NCI-H460 (cell line): ENCODE data around the gene DNMT3A. TPM values are rescaled to one million over a fixed set of nuclear protein-coding genes. Genes with fewer than 3 reads are reported as not detected.
"Not testable (repeated sequence)": the region's sequence is repeated elsewhere in the genome, so short reads cannot be mapped to it uniquely, and the experiment has no call there.

Source experiments
- DNase-seq: peaks from one replicate; pipeline ENCODE4 v3.0.0-alpha.2; 2016; ENCODE audit warnings: low read depth; ENCODE audit errors: extremely low read depth
- total RNA-seq: library from RNA; depleted of rRNA; stranded (reverse); fragments of >200 nt; shearing (Covaris generic); gene quantifications from 2 replicates; pipeline ENCODE4 v1.2.3, GENCODE V29; 2014

The DNMT3A gene
- total RNA-seq, 1 experiment from 2014 or later, result 4.9 TPM

- DNase-seq, result no peak
Measured at GRCh38 chr2:25290811-25291495, 50.8 kb downstream of the DNMT3A start.

GRCh38 chr2:25286723-25287483 lies 54.8 kb downstream of the DNMT3A start:
- no peak for DNase-seq

DNA sequence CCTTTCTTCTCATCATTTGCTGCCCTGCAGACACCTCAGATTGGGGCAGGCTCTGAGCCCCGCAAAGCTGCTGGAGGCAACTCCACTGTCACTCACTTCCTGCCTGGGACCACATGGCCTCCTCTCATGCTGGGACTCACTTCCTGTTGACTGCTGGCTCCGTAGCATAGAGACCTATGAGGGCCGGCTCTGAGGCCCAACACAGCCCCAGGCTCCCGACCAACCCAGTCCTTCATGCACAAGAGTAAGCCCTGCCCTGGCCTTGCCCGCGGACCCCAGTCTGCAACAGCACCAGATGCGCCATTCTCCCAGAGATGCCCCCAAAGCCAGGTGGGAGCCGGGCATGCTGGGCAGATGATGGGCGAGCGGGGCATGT lies 55.7 kb downstream of the DNMT3A start:
- DNase-seq, result no peak

- no peak for DNase-seq
Measured at GRCh38 chr2:25285265-25286024, 56.3 kb downstream of the DNMT3A start.

DNA sequence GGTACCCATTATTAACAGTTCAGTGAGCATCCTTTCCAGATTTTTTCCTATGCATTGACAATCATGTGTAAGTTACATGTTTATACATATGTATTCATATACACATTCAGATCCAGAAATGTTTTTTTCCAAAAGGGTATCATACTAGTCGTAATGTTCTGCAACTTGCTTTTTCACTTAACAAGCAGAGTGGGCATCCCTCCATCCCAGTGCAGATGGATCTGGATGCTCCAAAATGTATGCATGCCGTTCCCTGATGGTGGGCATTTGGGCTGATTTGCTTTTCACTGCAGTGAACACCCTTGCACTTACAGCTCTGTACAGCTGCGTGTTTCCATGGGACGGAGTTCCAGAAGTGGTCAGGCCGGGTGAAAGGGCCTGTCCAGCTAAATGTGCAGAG lies 57.0 kb downstream of the DNMT3A start:
- DNase-seq, result no peak

GRCh38 chr2:25283921-25284320 lies 57.8 kb downstream of the DNMT3A start:
- DNase-seq, result no peak

- no peak for DNase-seq
Measured at GRCh38 chr2:25281941-25282340, 59.8 kb downstream of the DNMT3A start.

- DNase-seq, result no peak
Measured at GRCh38 chr2:25281522-25281921, 60.2 kb downstream of the DNMT3A start.

GRCh38 chr2:25280051-25280687 lies 61.6 kb downstream of the DNMT3A start:
- DNase-seq, result no peak

- DNase-seq, result no peak
Measured at GRCh38 chr2:25279091-25279651, 62.6 kb downstream of the DNMT3A start.

DNA sequence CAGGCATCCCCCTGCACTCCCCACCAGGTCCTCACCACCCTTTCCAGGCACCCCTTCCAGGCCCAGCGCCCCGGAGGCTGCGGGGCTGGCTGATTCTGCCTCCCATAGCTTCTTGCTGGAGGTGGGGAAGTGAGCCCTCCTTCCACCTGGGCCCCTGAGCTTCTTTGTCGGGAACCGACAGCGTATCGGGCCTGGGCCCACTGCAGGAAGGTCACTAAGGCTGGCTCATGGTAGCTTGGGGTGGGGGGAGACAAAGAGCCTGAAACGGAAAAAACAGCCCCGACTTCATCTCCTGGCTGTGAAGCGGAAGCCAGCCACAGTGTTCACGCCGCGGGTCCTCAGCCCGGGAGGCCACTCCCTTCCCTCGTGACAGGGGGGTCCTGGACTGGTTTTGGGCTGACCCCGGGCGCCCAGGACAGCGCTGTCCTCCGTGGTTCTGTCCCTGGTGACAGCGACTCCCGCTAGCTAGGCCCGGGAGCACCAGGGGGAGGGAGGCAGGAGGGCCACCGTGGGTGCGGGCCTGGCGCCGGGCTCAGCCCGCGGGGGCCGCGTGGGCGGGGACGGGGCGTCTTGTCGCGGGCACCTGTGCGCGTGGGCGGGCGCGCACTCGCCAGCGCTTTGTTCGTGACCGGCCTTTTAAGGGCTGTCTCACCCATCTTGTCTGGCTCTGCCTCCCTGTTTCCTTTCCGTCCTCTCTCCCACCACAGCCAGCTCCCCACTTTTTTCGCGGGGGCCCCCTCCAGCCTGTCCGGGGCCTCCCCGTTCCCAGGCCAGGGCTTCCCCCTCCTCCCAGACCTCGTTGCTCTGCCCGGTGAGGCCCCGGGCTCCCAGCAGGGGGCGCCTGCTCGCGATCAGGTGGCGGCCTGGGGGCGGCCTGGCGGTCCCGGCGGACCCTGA lies 64.9 kb downstream of the DNMT3A start:
- DNase-seq, result no peak

DNA sequence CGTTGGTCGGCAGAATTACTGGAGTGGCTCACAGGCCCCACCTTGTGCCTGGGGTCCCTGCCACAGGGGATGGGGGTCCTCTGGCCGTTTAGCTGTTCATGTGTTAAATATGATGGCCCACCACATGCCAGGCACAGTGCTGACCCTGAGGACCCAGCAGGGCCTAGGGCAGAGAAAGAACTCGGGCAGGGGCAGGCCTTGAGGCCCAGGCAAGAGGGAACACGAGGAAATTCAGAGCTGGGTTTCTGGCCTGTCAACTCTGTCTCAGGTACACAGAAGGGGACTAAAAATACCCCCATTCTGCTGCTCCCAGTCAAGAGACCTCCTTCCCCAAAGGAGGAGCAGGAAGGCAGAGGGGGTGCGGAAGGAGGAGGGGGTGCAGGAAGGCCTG lies 66.2 kb downstream of the DNMT3A start:
- no peak for DNase-seq

- no peak for DNase-seq
Measured at GRCh38 chr2:25274868-25275574, 66.7 kb downstream of the DNMT3A start.

DNA sequence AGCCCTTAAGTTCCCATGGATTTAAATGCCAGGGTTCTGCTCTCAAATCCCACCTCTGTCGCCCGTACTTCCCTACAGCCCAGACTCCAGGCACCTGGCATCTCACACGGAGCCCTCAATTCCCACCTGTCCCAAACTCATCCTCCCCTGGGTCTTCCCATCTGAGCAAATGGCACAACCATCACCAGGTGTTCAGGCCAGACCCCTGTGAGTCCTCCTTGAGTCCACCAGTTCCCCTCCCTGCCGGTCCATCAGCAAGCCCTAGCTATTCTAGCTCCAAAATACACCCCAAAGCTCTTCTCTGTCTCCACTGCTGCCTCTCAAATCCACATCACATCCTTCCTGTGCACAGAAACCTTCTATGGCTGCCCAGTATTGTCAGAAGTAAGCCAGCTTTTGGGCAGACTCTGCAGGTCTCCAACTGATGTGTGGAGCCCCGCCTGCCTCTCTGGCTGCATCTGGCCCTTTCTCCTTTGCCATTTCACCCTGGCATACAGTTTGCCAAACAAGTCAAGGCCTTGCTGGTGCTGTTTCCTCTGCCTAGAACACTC lies 67.7 kb downstream of the DNMT3A start:
- no peak for DNase-seq

- DNase-seq, result not testable (repeated sequence)
Measured at GRCh38 chr2:25272705-25273104, 69.0 kb downstream of the DNMT3A start.

DNA sequence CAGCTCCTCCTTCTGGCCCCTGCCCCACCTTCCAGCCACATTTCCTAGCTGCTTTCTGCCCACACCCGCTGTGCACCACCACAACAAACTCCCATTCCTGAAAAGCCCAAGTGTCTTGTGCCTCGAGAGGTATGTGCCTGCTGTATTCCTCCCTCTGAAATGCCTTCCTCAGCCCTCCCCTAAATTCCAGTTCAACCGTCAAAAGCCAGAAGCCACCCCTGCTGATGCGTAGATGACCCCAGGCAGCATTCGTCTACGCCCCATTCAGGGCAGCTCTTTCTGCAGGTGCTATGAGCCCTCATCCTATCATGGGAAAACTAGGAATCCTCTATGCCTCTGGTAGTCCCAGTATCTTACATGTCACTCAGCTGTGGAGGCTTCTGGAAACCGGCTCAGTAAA lies 71.7 kb downstream of the DNMT3A start:
- no peak for DNase-seq

- DNase-seq, result no peak
Measured at GRCh38 chr2:25269233-25269632, 72.5 kb downstream of the DNMT3A start.

DNA sequence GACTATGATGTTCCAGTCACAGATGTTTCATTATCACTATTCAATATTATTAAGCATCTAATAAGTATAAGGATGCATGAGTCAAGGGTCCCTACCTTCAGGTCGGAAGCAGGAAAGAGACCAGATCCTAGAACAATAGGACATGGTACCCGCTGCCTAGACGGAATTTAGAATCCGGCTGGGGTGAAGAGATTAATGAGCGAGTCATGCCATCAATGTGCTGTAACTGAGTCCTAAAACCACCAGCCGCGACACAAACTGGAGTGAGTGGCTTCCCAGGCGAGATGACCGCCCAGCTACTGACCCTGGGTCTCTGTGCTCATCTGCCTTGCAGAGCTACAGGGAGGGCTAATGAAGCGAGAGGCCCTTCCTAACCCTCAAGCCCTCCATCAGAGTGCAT lies 73.6 kb downstream of the DNMT3A start:
- no peak for DNase-seq

- DNase-seq, result no peak
Measured at GRCh38 chr2:25266399-25266798, 75.3 kb downstream of the DNMT3A start.
